ENCODE data around the gene SMAD7.
"Not testable (repeated sequence)": the region's sequence is repeated elsewhere in the genome, so short reads cannot be mapped to it uniquely, and the experiment has no call there.

SMAD7 gene

DNA sequence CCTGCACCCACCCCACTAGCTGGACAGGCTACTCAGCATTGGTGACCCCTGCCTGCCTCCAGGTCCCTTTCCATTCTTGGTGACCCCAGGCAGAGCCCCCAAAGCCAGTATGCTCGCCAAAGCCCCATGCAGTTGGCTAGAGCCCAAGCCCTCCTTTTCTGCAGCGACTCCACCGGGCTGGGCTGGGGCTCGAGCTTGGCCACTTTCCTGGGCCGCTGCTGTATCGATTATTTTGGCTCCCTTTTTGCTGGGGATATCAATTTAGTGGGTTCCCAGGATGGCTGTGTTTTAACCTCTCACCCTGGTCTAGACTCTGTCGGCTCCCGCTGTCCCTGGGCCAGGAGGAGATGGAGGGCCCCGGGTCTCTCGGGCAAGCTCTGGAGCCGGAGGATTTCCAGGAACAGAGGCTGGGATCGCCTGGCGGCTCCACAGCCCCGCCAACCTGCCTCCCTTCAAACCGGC, 76.0 kb downstream of the SMAD7 start:
- no peak for DNase-seq

DNA sequence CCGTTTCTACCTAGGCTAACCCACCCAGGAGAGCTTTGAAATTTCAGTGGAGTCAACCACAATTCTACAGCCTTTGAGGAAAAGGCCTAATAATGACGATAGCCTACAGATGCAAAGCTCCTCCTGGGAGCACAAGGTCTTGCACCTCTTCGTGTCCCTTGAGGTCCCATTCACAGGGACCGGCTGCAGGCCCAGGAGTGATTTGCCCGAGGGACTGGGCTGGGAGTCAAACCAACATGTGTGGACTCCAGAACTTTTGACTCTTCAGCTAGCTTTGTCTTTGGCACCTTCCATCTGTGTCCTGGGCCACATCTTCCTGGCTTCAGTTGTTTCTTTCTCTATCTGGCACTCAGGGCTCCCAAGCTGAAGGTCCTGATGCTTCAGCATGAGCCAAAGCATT, 76.5 kb downstream of the SMAD7 start:
- no peak for DNase-seq

DNA sequence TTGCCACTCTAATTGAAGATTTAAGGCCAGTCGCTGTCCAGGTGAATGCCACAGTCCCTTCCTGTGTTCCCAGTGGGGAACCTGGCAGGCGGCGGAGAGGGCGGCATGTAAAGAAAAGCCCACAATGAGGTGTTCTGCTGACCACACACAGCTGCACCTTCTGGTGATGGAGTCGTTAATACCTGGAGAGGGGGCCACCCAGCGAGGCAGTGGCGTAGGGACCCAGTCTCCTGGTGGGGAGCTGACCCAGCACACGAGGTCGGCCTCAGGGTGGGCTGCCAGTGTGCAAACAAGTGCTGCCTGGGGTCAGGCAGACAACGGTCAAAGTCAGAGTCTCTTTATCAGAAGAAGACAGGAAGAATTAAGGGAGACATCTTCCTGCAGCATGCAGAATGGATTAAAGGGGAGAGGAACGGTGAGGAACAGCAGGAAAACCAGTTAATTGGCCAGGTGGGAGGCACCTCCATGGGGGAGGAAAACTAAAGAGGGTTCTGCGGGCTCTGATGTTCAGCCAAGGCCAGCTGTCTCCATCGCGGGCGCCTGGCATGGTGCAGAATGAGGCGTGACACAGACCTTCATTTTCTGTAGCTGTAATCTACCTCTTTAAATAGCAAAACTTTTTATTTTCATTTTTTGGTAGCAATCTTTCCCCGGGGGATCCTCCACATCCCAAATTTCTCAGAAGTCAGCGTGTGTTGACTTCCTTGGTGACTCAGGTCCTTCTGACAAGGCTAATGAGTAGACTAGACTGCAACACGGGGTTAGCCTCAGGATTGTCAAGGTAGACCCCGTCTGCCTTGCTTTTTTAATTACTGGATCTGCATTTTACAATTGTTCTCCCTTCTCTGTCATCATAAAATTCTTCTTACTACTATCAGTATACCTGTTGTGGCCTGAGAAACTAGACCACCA, 78.3 kb downstream of the SMAD7 start:
- peak; percentile 12 for DNase-seq

DNA sequence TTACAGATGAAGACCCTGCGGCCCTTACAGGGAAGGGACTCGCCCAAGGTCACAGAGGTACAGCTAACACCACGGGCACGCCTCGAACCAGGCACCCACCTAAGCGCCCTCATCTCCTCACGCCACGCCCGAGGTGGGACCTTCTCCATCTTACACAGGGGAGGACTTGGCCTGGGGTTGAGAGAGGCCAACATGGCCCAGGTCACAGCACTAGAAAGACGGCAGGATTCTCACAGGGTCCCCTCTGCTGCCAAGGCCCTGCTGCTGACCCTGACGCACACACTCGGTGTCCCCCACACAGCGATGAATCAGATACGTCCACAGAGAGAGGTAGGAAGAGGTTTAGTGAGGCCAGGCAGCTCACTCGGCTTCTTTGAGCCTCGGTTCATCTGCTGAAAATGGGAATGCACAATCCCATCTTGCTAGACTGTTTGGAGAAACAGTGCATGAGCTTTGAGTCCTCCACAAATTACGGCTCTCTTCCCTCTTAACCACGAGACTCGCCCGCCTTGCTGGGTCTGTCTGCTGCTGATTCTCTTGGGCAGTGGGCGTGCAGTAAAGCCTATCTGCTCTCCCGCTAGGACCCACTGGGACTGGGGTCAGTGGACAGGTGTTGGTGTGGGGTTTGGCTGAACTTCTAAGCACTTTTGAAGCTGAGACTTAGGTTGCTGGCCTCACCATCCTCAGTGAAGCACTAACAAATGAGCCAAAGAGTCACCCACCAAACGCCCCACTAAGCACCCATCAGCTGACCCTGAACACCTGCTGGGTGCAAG, 79.2 kb downstream of the SMAD7 start:
- DNase-seq = no peak

DNA sequence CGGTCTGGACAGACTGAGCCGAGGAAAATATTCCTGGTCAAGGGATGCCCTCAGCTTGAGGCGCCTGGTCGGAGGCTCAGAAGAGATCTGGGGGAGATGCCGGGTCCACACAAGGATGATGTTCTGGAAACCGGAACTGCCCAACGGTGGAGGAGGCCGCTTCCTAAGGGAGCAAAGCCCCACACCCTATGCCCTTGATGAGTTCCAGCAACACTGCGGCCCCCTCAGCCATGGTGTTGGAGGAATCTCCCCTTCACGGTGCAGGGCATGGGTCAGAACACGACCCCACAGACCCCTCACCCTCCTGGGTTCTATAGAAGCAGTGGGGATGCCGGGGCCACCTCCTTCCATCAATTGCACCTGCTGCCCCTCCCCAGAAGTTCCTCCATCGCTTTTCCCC, 79.8 kb downstream of the SMAD7 start:
- DNase-seq = not testable (repeated sequence)
